H1 (cell line): ENCODE data around the gene TEX14. TPM values are rescaled to one million over a fixed set of nuclear protein-coding genes. Genes with fewer than 3 reads are reported as not detected.

Source experiments
- EP300 ChIP-seq, 2 experiments: IDR thresholded peaks; 1 replicate in 1 of 2; 2 replicates in 1 of 2; pipeline ENCODE4 v1.6.1; 2011 to 2012; ENCODE audit warnings: low read depth in 2 of 2, low read length in 2 of 2, mild to moderate bottlenecking in 2 of 2, borderline replicate concordance in 1 of 2, inconsistent platforms in 1 of 2, moderate library complexity in 1 of 2
- GABPA ChIP-seq: IDR thresholded peaks from 2 replicates; pipeline ENCODE4 v1.6.1; 2011; ENCODE audit warnings: mild to moderate bottlenecking, low read length, moderate library complexity, borderline replicate concordance; ENCODE audit not compliant: insufficient read depth
- TAF1 ChIP-seq: IDR thresholded peaks from 2 replicates; pipeline ENCODE4 v1.6.1; 2011; ENCODE audit warnings: mild to moderate bottlenecking, low read depth, low read length
- polyA plus RNA-seq, 7 experiments: library from polyadenylated mRNA; depleted of rRNA in 3 of 7; stranded (reverse) in 5 of 7; unstranded in 2 of 7; fragments of >200 nt in 5 of 7; fragments of 200-250 nt in 2 of 7; gene quantifications; 1 replicate in 5 of 7; 2 replicates in 1 of 7; 4 replicates in 1 of 7; pipeline versions ENCODE4 v1.2.1 to v1.2.3, GENCODE V29; 2011 to 2013; ENCODE audit warnings: missing spikeins in 2 of 7, mixed read lengths in 2 of 7
- total RNA-seq: library from RNA; stranded (reverse); fragmentation: NEBNext Ultra II Directional; extraction: Animal tissue kit (Norgen Biotek cat#: 25700); gene quantifications from 2 replicates; pipeline ENCODE4 v1.2.1, GENCODE V29; 2021
- TF ChIP-seq, protein P1 (sequence below): IDR thresholded peaks from 2 replicates; pipeline ENCODE4 v1.6.1; 2012; ENCODE audit warnings: inconsistent platforms

TEX14 gene
- total and polyA plus RNA-seq, 2 of the 8 experiments (the other 6 are each of a cell fraction or from before 2014, with no cell fraction given): 0.83 to 2.5 TPM

GRCh38 chr17:58615768-58616659 lies 75.8 kb downstream of the TEX14 start (continued):
- TF ChIP-seq GABPA (no peak), TAF1 (no peak), EP300 (IDR thresholded peaks at IDR 0.05; ENCODE audit: borderline replicate concordance in 1 of 2, low read depth in 2 of 2, low read length in 2 of 2) (no peak)
- TF ChIP-seq, protein P1, sequence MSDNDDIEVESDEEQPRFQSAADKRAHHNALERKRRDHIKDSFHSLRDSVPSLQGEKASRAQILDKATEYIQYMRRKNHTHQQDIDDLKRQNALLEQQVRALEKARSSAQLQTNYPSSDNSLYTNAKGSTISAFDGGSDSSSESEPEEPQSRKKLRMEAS: no peak
